Vagina (tissue), 2 donors: ENCODE data around the gene SLX4IP. TPM values are rescaled to one million over a fixed set of nuclear protein-coding genes. Genes with fewer than 3 reads are reported as not detected.
"Not testable (repeated sequence)": the region's sequence is repeated elsewhere in the genome, so short reads cannot be mapped to it uniquely, and the experiment has no call there.

Experiments
- DNase-seq, 2 donors: peaks; one replicate each; pipeline ENCODE4 v3.0.0-alpha.2; 2017; ENCODE audit errors: extremely low spot score in 2 of 2
- H3K27ac ChIP-seq: fragments of 200-600 bp; sonication (generic); one replicate; pipeline ENCODE4 v1.5.1; 2019
- H3K27me3 ChIP-seq: fragments of 200-600 bp; sonication (generic); one replicate; pipeline ENCODE4 v1.5.1; 2019
- H3K36me3 ChIP-seq, 2 donors: fragments of 200-600 bp; sonication (generic); one replicate each; pipeline ENCODE4 v1.5.1; 2017 to 2019
- H3K4me1 ChIP-seq: fragments of 200-600 bp; sonication (generic); one replicate; pipeline ENCODE4 v1.5.1; 2019
- H3K4me3 ChIP-seq, 2 donors: fragments of 200-600 bp; sonication (generic); 1 replicate in 1 of 2; 2 replicates in 1 of 2; pipeline ENCODE4 v1.5.1; 2016 to 2019
- H3K9me3 ChIP-seq: fragments of 200-600 bp; sonication (generic); one replicate; pipeline ENCODE4 v1.5.1; 2019
- CTCF ChIP-seq, 3 experiments: fragments of 450-650 bp in 2 of 3; fragments of 200-600 bp in 1 of 3; sonication (generic) in 1 of 3; IDR thresholded peaks; one replicate each; pipeline ENCODE4 v1.5.1; 2017 to 2019; ENCODE audit warnings: antibody characterized with exemption in 3 of 3, mild to moderate bottlenecking in 2 of 3, moderate library complexity in 2 of 3
- POLR2A ChIP-seq, 2 donors: fragments of 450-650 bp; IDR thresholded peaks; one replicate each; pipeline ENCODE4 v1.6.1; 2017; ENCODE audit warnings: antibody characterized with exemption in 2 of 2, mild to moderate bottlenecking in 2 of 2, moderate library complexity in 2 of 2
- POLR2AphosphoS5 ChIP-seq, 2 donors: sonication (generic); formaldehyde crosslinking; IDR thresholded peaks; one replicate each; pipeline ENCODE4 v1.9.0; 2017; ENCODE audit warnings: antibody characterized with exemption in 2 of 2, mild to moderate bottlenecking in 2 of 2, low read depth in 1 of 2; ENCODE audit not compliant: insufficient read depth in 1 of 2
- intact Hi-C: fragments of 100-400 bp; cut with DNase I; formaldehyde crosslinking; loops from one replicate; pipeline ENCODE4 v1.15.1; 2023
- total RNA-seq: library from RNA; depleted of rRNA; stranded (reverse); fragments of >200 nt; gene quantifications from one replicate; pipeline ENCODE4 v1.2.3, GENCODE V29; 2016

The SLX4IP gene
- total RNA-seq, 1 donor from 2014 or later, result 4.9 TPM

- H3K27me3 ChIP-seq, result no peaks in the 10 kb centered on the region
- no peak overlapping the region for H3K4me3 ChIP-seq
- peaks cover 14% of the 10 kb centered on the region for H3K4me1 ChIP-seq
- intact Hi-C loops, result no loop called here
- no peaks in the 10 kb centered on the region for H3K36me3 ChIP-seq
- no peak for DNase-seq
- TF ChIP-seq CTCF (IDR thresholded peaks at IDR 0.05) (no peak), POLR2A (IDR thresholded peaks at IDR 0.05) (no peak), POLR2AphosphoS5 (IDR thresholded peaks at IDR 0.05; ENCODE audit: insufficient read depth in 1 of 2, low read depth in 1 of 2) (no peak)
- H3K27ac ChIP-seq, result no peak overlapping the region
- no peaks in the 10 kb centered on the region for H3K9me3 ChIP-seq
Measured at GRCh38 chr20:10585308-10585707, 150.2 kb downstream of the SLX4IP start.

GRCh38 chr20:10586296-10586695 is 151.2 kb downstream of the SLX4IP start:
- intact Hi-C loops, result no loop called here
- TF ChIP-seq POLR2A (IDR thresholded peaks at IDR 0.05) (no peak), CTCF (IDR thresholded peaks at IDR 0.05) (no peak), POLR2AphosphoS5 (IDR thresholded peaks at IDR 0.05; ENCODE audit: insufficient read depth in 1 of 2, low read depth in 1 of 2) (no peak)
- Histone ChIP-seq H3K27ac (no peak overlapping the region), H3K4me3 (no peak overlapping the region), H3K36me3 (no peaks in the 10 kb centered on the region), H3K4me1 (peaks cover 17% of the 10 kb centered on the region), H3K9me3 (no peaks in the 10 kb centered on the region), H3K27me3 (no peaks in the 10 kb centered on the region)
- DNase-seq, result no peak

GRCh38 chr20:10590446-10590845 is 155.3 kb downstream of the SLX4IP start:
- DNase-seq, H3K27me3 ChIP-seq, H3K27ac ChIP-seq, H3K36me3 ChIP-seq, H3K4me3 ChIP-seq, intact Hi-C loops, H3K9me3 ChIP-seq: not testable (repeated sequence)
- H3K4me1 ChIP-seq, result peaks cover 23% of the 10 kb centered on the region

- Histone ChIP-seq H3K9me3 (no peaks in the 10 kb centered on the region), H3K4me1 (peaks cover 29% of the 10 kb centered on the region), H3K4me3 (no peak overlapping the region), H3K27me3 (no peaks in the 10 kb centered on the region), H3K36me3 (no peaks in the 10 kb centered on the region), H3K27ac (no peak overlapping the region)
- no peak for TF ChIP-seq POLR2A (IDR thresholded peaks at IDR 0.05)
- TF ChIP-seq POLR2AphosphoS5 (IDR thresholded peaks at IDR 0.05; ENCODE audit: insufficient read depth in 1 of 2, low read depth in 1 of 2), result no peak
- TF ChIP-seq CTCF (IDR thresholded peaks at IDR 0.05), result no peak
- intact Hi-C loops, result no loop called here
- no peak for DNase-seq
Measured at GRCh38 chr20:10590950-10591671, 156.0 kb downstream of the SLX4IP start.

GRCh38 chr20:10591946-10592521 is 156.9 kb downstream of the SLX4IP start:
- no peak for DNase-seq
- Histone ChIP-seq H3K4me3 (no peak overlapping the region), H3K36me3 (no peaks in the 10 kb centered on the region), H3K4me1 (peaks cover 34% of the 10 kb centered on the region), H3K9me3 (no peaks in the 10 kb centered on the region), H3K27ac (no peak overlapping the region), H3K27me3 (no peaks in the 10 kb centered on the region)
- intact Hi-C loops, result no loop called here
- TF ChIP-seq POLR2AphosphoS5 (IDR thresholded peaks at IDR 0.05; ENCODE audit: insufficient read depth in 1 of 2, low read depth in 1 of 2) (no peak), POLR2A (IDR thresholded peaks at IDR 0.05) (no peak), CTCF (IDR thresholded peaks at IDR 0.05) (no peak)
